ENCODE data around the gene VPS35L.

GRCh38 chr16:19674485-19674884, 119.0 kb downstream of the VPS35L start:
- TF ChIP-seq, protein P1, sequence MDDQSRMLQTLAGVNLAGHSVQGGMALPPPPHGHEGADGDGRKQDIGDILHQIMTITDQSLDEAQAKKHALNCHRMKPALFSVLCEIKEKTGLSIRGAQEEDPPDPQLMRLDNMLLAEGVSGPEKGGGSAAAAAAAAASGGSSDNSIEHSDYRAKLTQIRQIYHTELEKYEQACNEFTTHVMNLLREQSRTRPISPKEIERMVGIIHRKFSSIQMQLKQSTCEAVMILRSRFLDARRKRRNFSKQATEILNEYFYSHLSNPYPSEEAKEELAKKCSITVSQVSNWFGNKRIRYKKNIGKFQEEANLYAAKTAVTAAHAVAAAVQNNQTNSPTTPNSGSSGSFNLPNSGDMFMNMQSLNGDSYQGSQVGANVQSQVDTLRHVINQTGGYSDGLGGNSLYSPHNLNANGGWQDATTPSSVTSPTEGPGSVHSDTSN (IDR thresholded peaks at IDR 0.05; ENCODE audit: insufficient replicate concordance, low read depth, low read length), result no peak
- TF ChIP-seq CTCF (IDR thresholded peaks at IDR 0.05 in 2 of 3, conservative IDR thresholded peaks at IDR 0.05 in 1 of 3; ENCODE audit: control insufficient read depth in 2 of 3, extremely low read depth in 1 of 3, insufficient read depth in 1 of 3, low read depth in 3 of 3, low read length in 3 of 3) (no peak), FOXK2 (IDR thresholded peaks at IDR 0.05) (no peak)
